Immature natural killer cell (primary cell): ENCODE measurements around the gene NHS. TPM values are rescaled to one million over a fixed set of nuclear protein-coding genes. Genes with fewer than 3 reads are reported as not detected.

Source experiments
- DNase-seq, 3 donors: peaks; one replicate each; pipeline ENCODE4 v3.0.0; 2022; ENCODE audit warnings: mixed read lengths in 1 of 3
- H3K27ac Mint-ChIP-seq, 6 donors: one replicate each; pipeline ENCODE4 v1.8.0; 2020; ENCODE audit warnings: mixed read lengths in 6 of 6, mild to moderate bottlenecking in 5 of 6, inconsistent platforms in 4 of 6, moderate library complexity in 3 of 6
- H3K27me3 Mint-ChIP-seq, 3 donors: one replicate each; pipeline ENCODE4 v1.8.0; 2020 to 2021; ENCODE audit warnings: low read depth in 3 of 3, mild to moderate bottlenecking in 3 of 3, mixed read lengths in 3 of 3, moderate library complexity in 3 of 3, inconsistent platforms in 1 of 3
- H3K36me3 Mint-ChIP-seq, 3 donors: one replicate each; pipeline ENCODE4 v1.8.0; 2020; ENCODE audit warnings: mixed read lengths in 3 of 3, inconsistent platforms in 2 of 3, mild to moderate bottlenecking in 2 of 3
- H3K4me1 Mint-ChIP-seq, 2 donors: one replicate each; pipeline ENCODE4 v1.8.0; 2020; ENCODE audit warnings: inconsistent platforms in 2 of 2, mild to moderate bottlenecking in 2 of 2, mixed read lengths in 2 of 2, moderate library complexity in 1 of 2
- H3K4me3 Mint-ChIP-seq, 5 donors: one replicate each; pipeline ENCODE4 v1.8.0; 2020; ENCODE audit warnings: mild to moderate bottlenecking in 5 of 5, mixed read lengths in 5 of 5, inconsistent platforms in 3 of 5, moderate library complexity in 3 of 5
- H3K9me3 Mint-ChIP-seq, 6 donors: one replicate each; pipeline ENCODE4 v1.8.0; 2020; ENCODE audit warnings: mild to moderate bottlenecking in 6 of 6, mixed read lengths in 6 of 6, inconsistent platforms in 4 of 6, moderate library complexity in 3 of 6
- polyA plus RNA-seq, 3 donors: library from polyadenylated mRNA; unstranded; fragments of 300-500 nt; fragmentation: Illumina TruSeq; gene quantifications; one replicate each; pipeline ENCODE4 v1.2.3, GENCODE V29; 2021

The NHS gene
- polyA plus RNA-seq, 3 donors from 2014 or later = 0.87 TPM; not detected in 2

GRCh38 chrX:17736478-17736855 is 361.5 kb downstream of the NHS start:
- peaks cover 16 to 28% (median 19%) of the 10 kb centered on the region in 3 donors for H3K27me3 Mint-ChIP-seq
- peak overlapping the region in 3 of 6 donors; percentile 44 to 70 (median 56) for H3K27ac Mint-ChIP-seq
- no peaks in the 10 kb centered on the region for H3K36me3 Mint-ChIP-seq
- DNase-seq = no peak
- H3K9me3 Mint-ChIP-seq = peaks cover 0 to 2% (median 0%) of the 10 kb centered on the region in 6 donors
- peaks cover 23 to 29% of the 10 kb centered on the region in 2 donors for H3K4me1 Mint-ChIP-seq
- peak overlapping the region; percentile 53 to 89 (median 81) for H3K4me3 Mint-ChIP-seq

DNA sequence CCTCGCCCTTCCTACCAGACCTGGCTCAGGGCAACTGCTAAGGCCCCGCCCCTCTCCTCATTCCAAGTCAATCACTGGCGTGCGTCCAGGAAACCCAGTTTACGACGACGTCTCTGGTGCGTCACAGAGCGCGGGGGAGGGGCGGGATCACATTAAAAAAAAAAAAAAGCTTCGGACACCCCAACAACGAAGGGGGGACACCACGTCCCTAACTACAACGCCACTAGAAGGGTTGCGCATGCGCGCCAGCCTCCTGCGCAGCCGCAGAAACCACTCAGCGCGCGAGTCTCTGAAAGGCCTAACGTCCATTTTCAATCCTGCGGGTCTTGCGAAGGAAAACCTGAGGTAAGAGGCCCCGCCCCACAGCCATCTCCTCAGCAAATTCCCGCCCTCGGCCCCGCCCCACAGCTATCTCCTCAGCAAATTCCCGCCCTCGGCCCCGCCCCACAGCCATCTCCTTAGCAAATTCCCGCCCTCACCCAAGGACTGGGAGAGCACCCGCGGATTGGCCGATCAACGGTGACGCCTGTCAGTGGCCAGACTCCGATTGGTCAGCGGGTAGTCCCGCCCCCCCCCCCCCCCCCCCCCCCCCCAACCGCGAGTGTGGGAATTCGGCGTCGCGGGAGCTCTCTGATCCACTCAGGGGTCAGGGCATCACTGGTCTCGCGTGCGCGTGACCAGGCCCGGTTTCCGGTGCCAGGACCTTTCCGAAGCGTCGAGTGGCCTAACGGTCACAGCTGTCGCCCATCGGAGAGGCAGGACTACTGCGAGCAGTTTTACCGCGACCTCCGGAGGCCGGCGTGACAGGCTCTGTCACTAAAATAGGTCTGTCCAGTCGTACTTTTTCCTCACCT is 362.1 kb downstream of the NHS start, which contains the start of gene SCML1:
Gene SCML1, plus strand, starts transcription at position 638 of the 854 bp plus-strand sequence. CDS start 6,694 bp downstream, outside the sequence.
- peak within 1 kb of the TSS; percentile 65 to 91 (median 78) for H3K27ac Mint-ChIP-seq
- H3K4me3 Mint-ChIP-seq = peak within 1 kb of the TSS; percentile 81 to 89 (median 86)
- peaks cover 0 to 2% (median 0%) of the 10 kb centered on the region in 6 donors for H3K9me3 Mint-ChIP-seq
- peak; percentile 65 to 74 (median 68) for DNase-seq
- no peaks in the 10 kb centered on the region for H3K36me3 Mint-ChIP-seq
- peaks cover 16 to 30% (median 19%) of the 10 kb centered on the region in 3 donors for H3K27me3 Mint-ChIP-seq
- peaks cover 23 to 29% of the 10 kb centered on the region in 2 donors for H3K4me1 Mint-ChIP-seq

GRCh38 chrX:17737710-17737985 is 362.6 kb downstream of the NHS start:
- Mint-ChIP-seq H3K4me3 (peak overlapping the region; percentile 81 to 89 (median 86)), H3K27me3 (peaks cover 16 to 30% (median 19%) of the 10 kb centered on the region in 3 donors), H3K9me3 (peaks cover 0 to 2% (median 0%) of the 10 kb centered on the region in 6 donors), H3K36me3 (no peaks in the 10 kb centered on the region), H3K27ac (peak overlapping the region; percentile 65 to 91 (median 78)), H3K4me1 (peaks cover 23 to 29% of the 10 kb centered on the region in 2 donors)
- DNase-seq = no peak

GRCh38 chrX:17737986-17738713 is 363.1 kb downstream of the NHS start:
- Mint-ChIP-seq H3K4me3 (peak overlapping the region; percentile 81 to 89 (median 86)), H3K4me1 (peaks cover 23 to 29% of the 10 kb centered on the region in 2 donors), H3K27ac (peak overlapping the region; percentile 65 to 91 (median 78)), H3K9me3 (peaks cover 0 to 2% (median 0%) of the 10 kb centered on the region in 6 donors), H3K27me3 (peaks cover 17 to 31% (median 19%) of the 10 kb centered on the region in 3 donors), H3K36me3 (no peaks in the 10 kb centered on the region)
- DNase-seq = peak; percentile 34 to 60 (median 57)

DNA sequence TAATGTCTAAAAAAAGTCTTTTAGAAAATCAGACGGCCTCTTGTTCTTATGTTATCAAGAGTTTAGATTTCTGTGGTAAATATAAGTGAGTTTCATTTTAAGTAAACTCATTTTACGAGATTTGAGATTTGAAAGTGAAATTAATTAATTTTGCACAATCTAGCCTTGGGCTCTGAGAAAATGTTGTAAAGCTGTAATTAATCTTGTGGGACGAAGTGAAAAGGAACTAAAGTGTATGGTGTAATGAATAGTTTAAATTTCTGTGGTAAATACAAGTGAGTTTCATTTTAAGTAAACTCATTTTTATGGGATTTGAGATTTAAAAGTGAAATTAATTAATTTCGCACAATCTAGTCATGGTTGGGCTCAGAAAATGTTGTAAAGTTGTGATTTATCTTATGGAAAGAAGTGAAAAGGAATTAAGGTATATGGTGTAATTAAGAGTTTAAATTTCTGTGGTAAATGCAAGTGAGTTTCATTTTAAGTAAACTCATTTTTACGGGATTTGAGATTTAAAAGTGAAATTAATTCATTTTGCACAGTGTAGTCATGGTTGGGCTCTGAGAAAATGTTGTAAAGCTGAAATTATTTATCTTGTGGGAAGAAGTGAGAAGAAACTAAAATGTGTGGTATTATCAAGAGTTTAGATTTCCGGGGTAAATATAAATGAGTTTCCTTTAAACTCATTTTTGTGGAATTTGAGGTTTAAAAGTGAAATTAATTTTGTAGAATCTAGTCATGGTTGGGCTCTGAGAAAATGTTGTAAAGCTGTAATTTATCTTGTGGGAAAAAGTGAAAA is 363.9 kb downstream of the NHS start:
- Mint-ChIP-seq H3K27ac (peak overlapping the region; percentile 65 to 91 (median 78)), H3K36me3 (no peaks in the 10 kb centered on the region), H3K4me1 (peaks cover 23 to 29% of the 10 kb centered on the region in 2 donors), H3K9me3 (peaks cover 0 to 2% (median 0%) of the 10 kb centered on the region in 6 donors), H3K4me3 (peak overlapping the region; percentile 81 to 89 (median 86)), H3K27me3 (peaks cover 17 to 33% (median 17%) of the 10 kb centered on the region in 3 donors)
- peak; percentile 2 to 21 (median 9) for DNase-seq

DNA sequence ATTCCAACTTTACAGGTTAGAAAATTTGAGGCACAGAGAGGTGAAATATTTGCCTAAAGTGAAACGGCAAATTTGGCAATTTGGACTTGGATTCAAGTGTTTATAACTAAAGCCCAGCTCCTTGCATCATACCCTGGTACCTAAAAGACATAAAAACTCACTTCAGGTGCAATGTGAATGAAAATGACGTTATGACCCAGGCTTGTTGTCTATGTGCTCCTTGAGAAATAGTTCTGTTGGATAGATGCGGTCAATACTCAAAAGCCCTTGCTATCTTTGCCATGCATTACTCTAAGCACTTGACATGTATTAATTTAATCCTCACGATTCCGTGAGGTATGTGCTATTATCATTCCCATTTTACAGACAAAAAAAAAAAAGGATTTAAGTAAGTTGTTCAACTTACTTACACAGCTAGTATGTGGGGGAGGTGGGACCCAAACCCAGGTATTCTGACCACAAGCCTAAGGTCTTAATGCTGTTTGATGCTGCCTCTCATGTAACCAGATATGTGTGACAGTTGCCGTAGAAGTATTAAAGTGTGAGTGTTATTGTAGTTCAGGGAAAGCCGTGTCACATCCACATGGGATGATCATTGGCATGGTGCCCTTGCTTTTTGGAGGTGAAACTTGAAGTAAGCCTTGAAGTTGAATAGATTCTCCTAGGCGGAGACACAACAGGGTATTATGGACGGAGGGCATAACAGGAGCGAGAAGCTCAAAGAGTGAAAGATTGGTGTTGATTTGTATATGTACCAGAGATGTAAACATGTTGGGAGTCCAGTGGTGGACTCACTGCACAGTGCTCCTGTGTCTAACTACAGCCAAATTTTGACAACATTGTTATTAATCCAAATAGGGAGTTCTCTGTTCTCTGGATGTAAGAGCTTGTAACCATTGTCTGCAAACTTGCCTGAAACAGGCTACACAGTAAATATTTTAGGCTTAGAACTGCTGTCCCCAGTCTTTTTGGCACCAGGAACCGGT is 365.4 kb downstream of the NHS start:
- peaks cover 0 to 2% (median 0%) of the 10 kb centered on the region in 6 donors for H3K9me3 Mint-ChIP-seq

GRCh38 chrX:17741123-17741511 is 366.1 kb downstream of the NHS start:
- peaks cover 23 to 29% of the 10 kb centered on the region in 2 donors for H3K4me1 Mint-ChIP-seq
- no peaks in the 10 kb centered on the region for H3K36me3 Mint-ChIP-seq
- peaks cover 0 to 2% (median 0%) of the 10 kb centered on the region in 6 donors for H3K9me3 Mint-ChIP-seq
- H3K27me3 Mint-ChIP-seq = peaks cover 13 to 31% (median 17%) of the 10 kb centered on the region in 3 donors
- no peak overlapping the region for H3K4me3 Mint-ChIP-seq
- DNase-seq = no peak
- H3K27ac Mint-ChIP-seq = no peak overlapping the region

More for the DNA sequence above, 365.4 kb downstream of the NHS start:
- peaks cover 23 to 29% of the 10 kb centered on the region in 2 donors for H3K4me1 Mint-ChIP-seq
- no peak overlapping the region for H3K27ac Mint-ChIP-seq
- H3K27me3 Mint-ChIP-seq = peaks cover 13 to 31% (median 17%) of the 10 kb centered on the region in 3 donors
- no peak overlapping the region for H3K4me3 Mint-ChIP-seq
- no peak for DNase-seq
- no peaks in the 10 kb centered on the region for H3K36me3 Mint-ChIP-seq

DNA sequence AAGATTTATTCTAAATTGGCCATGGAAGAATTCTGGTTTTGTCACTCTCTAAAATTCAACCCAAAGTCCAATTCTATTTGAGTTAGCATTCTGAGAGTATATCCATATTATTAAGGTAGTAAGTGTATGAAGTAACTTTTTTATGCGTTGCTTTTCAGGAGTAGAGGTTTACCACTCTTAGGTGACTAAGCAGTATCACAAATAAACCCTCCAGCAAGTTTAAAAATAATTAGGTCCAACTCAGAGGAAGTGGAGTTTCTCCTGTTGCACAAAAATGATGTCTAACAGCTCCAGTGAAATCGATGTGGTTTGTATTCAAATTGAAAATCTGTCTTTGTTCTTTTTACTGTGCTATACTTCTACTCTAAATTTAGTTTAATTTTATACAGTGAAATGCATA is 368.9 kb downstream of the NHS start:
- Mint-ChIP-seq H3K4me1 (peaks cover 6 to 15% of the 10 kb centered on the region in 2 donors), H3K4me3 (no peak overlapping the region), H3K36me3 (no peaks in the 10 kb centered on the region), H3K27me3 (peaks cover 3 to 20% (median 4%) of the 10 kb centered on the region in 3 donors), H3K9me3 (no peaks in the 10 kb centered on the region), H3K27ac (no peak overlapping the region)
- DNase-seq = no peak

DNA sequence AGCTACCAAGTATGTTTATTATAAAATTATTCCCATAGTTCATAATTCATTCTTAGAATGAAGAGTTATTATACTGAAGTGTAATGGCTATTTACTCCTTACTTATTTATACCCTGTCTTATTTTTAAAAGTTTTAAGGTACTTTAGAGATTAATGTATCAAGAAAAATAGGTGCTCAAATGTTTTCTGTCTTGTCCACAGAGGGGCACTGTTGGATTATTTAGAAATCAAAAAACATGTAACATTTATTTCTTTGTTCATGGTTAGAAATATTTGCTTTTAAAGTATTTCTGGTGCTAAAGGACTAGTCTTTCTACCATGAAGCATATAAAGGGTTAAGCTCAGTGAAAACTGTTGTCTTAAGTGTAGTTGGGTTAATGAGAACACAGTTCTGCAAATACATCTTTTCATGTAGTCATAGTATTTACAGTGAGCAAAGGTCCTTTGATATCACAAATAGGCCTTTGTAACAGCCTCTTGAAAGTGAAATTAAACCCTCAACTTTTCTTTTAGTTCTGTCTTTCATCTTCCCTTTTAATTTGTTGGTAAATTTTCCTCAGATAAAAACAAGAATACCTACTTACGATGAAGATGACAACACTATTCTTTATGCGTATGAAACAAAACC is 370.0 kb downstream of the NHS start:
- DNase-seq = no peak
- peaks cover 0 to 14% (median 4%) of the 10 kb centered on the region in 3 donors for H3K27me3 Mint-ChIP-seq
- no peaks in the 10 kb centered on the region for H3K9me3 Mint-ChIP-seq
- H3K4me1 Mint-ChIP-seq = peaks cover 0 to 5% of the 10 kb centered on the region in 2 donors
- no peak overlapping the region for H3K27ac Mint-ChIP-seq
- no peaks in the 10 kb centered on the region for H3K36me3 Mint-ChIP-seq
- no peak overlapping the region for H3K4me3 Mint-ChIP-seq

DNA sequence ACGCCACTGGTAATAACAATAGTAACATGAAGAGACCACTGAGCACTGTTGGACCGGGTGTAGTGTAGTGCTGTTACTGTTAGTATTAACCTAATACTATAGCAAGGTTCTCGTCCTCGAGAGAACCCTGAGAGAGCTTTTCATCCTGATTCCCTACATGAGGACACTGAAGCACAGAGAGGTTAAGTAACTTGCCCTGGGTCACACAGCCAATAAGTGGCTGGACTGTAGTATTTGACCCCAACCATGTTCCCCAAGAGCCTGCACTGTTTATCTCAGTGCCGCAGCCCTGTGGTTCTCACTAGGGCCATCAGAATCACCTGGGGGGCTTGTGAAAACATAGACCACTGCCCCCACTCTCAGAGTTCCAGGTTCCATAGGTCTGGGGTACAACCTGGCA is 372.7 kb downstream of the NHS start:
- no peak for DNase-seq
- H3K9me3 Mint-ChIP-seq = no peaks in the 10 kb centered on the region
- no peaks in the 10 kb centered on the region for H3K4me1 Mint-ChIP-seq
- no peaks in the 10 kb centered on the region for H3K36me3 Mint-ChIP-seq
- peaks cover 0 to 8% (median 1%) of the 10 kb centered on the region in 3 donors for H3K27me3 Mint-ChIP-seq
- no peak overlapping the region for H3K4me3 Mint-ChIP-seq
- no peak overlapping the region for H3K27ac Mint-ChIP-seq

- Mint-ChIP-seq H3K9me3 (no peaks in the 10 kb centered on the region), H3K27me3 (peaks cover 0 to 7% (median 2%) of the 10 kb centered on the region in 3 donors), H3K4me1 (no peaks in the 10 kb centered on the region), H3K27ac (no peak overlapping the region), H3K4me3 (no peak overlapping the region), H3K36me3 (no peaks in the 10 kb centered on the region)
- DNase-seq = no peak
Measured at GRCh38 chrX:17748684-17749083, 373.7 kb downstream of the NHS start.

GRCh38 chrX:17750436-17750835 is 375.4 kb downstream of the NHS start:
- DNase-seq = no peak
- H3K9me3 Mint-ChIP-seq = no peaks in the 10 kb centered on the region
- H3K4me3 Mint-ChIP-seq = no peak overlapping the region
- H3K36me3 Mint-ChIP-seq = no peaks in the 10 kb centered on the region
- no peaks in the 10 kb centered on the region for H3K4me1 Mint-ChIP-seq
- no peak overlapping the region for H3K27ac Mint-ChIP-seq
- peaks cover 0 to 6% (median 2%) of the 10 kb centered on the region in 3 donors for H3K27me3 Mint-ChIP-seq
